Peyer's patch (tissue), 4 donors: ENCODE results near the gene SOD1.

Experiments
- POLR2A ChIP-seq, 2 donors: fragments of 450-650 bp; IDR thresholded peaks; one replicate each; pipeline ENCODE4 v1.5.1; 2017; ENCODE audit warnings: antibody characterized with exemption in 2 of 2, mild to moderate bottlenecking in 2 of 2, moderate library complexity in 2 of 2
- TF ChIP-seq, protein P1 (sequence below), 6 experiments: fragments of 450-650 bp in 4 of 6; fragments of 200-600 bp in 2 of 6; sonication (generic) in 1 of 6; IDR thresholded peaks; one replicate each; pipeline ENCODE4 v1.5.1; 2017 to 2019; ENCODE audit warnings: antibody characterized with exemption in 6 of 6, mild to moderate bottlenecking in 3 of 6, moderate library complexity in 1 of 6

DNA sequence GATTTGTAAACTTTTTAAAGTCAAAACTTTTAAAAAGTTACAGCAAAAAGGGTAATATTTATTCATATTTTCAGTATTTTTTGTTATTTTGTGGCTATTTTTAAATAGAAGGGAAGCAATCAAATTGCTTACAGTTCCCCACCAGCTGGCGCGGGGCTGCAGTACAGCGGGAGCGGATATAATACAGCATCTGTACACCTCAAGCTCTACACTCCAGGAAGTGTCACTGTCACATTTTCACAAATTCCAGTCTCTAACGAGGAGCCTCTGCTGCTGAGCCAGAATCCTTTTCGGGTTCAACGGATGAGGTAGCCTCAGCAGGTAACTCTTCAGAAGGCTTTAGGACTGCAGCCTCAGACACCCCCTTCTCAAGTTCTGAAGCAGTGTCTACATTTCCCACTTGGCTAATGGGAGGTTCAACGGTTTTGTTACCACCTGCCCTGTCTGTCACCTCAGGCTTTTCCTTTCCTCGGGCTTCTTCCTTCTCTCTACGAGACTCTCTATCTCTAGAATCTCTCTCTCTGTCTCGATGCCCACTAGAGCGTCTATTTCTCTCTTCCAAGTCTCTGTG is 11.7 kb downstream of the SOD1 start:
- TF ChIP-seq, protein P1, sequence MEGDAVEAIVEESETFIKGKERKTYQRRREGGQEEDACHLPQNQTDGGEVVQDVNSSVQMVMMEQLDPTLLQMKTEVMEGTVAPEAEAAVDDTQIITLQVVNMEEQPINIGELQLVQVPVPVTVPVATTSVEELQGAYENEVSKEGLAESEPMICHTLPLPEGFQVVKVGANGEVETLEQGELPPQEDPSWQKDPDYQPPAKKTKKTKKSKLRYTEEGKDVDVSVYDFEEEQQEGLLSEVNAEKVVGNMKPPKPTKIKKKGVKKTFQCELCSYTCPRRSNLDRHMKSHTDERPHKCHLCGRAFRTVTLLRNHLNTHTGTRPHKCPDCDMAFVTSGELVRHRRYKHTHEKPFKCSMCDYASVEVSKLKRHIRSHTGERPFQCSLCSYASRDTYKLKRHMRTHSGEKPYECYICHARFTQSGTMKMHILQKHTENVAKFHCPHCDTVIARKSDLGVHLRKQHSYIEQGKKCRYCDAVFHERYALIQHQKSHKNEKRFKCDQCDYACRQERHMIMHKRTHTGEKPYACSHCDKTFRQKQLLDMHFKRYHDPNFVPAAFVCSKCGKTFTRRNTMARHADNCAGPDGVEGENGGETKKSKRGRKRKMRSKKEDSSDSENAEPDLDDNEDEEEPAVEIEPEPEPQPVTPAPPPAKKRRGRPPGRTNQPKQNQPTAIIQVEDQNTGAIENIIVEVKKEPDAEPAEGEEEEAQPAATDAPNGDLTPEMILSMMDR (IDR thresholded peaks at IDR 0.05): no peak
- TF ChIP-seq POLR2A (IDR thresholded peaks at IDR 0.05): no peak
